ENCODE data around the gene DCP1B. TPM values are rescaled to one million over a fixed set of nuclear protein-coding genes. Genes with fewer than 3 reads are reported as not detected.

Gene DCP1B
- total and polyA plus RNA-seq, 2 of the 4 experiments (the other 2 are of a cell fraction): 13.3 to 19.7 TPM

GRCh38 chr12:1977109-1977508 lies 27.1 kb downstream of the DCP1B start:
- H3K9ac ChIP-seq (ENCODE audit: low read depth, low read length): no peak overlapping the region
- no peak overlapping the region for H2AK5ac ChIP-seq (ENCODE audit: low read depth, low read length)
- H2BK20ac ChIP-seq (ENCODE audit: low read depth, low read length): no peak overlapping the region
- H4K20me1 ChIP-seq (ENCODE audit: insufficient read depth, low read length): no peaks in the 10 kb centered on the region; the same call in 1 of the 2 replicates
- H4K8ac ChIP-seq (ENCODE audit: low read depth in 2 of 2, low read length in 2 of 2): no peak overlapping the region
- no peak overlapping the region for H3K4me2 ChIP-seq (ENCODE audit: low read depth, low read length)
- no peak overlapping the region for H3K4me3 ChIP-seq (ENCODE audit: insufficient read depth, low read depth, low read length)
- ATAC-seq (ENCODE audit: low read depth) (no peak), DNase-seq (no peak)
- intact Hi-C loops (cut with micrococcal nuclease): no loop called here
- no TSS peak for BruUV-seq (replicated peaks)
- peaks cover 0 to 14% of the 10 kb centered on the region in 2 experiments; a peak in 2 of 4 replicates for H3K79me1 ChIP-seq (ENCODE audit: low read depth in 1 of 2, low read length in 2 of 2)
- in situ Hi-C loops (cut with MboI; ENCODE audit: low sequenced_read_pairs): no loop called here
- no peaks in the 10 kb centered on the region for H3K9me3 ChIP-seq (ENCODE audit: control insufficient read depth, insufficient read depth, low read length)
- H3K27me3 ChIP-seq (ENCODE audit: control insufficient read depth, insufficient read depth, low read length): no peaks in the 10 kb centered on the region
- dilution Hi-C loops (cut with HindIII; ENCODE audit: low sequenced_read_pairs, unreplicated experiment): no loop called here
- H3K23ac ChIP-seq (ENCODE audit: low read depth, low read length): no peak overlapping the region
- no peak overlapping the region for H4K5ac ChIP-seq (ENCODE audit: low read depth, low read length)
- no CpG with 5 or more reads among the region's 6 CpGs for whole genome bisulfite sequencing, 2 experiments (ENCODE audit: extremely low coverage in 2 of 2, insufficient read length in 1 of 2)
- H2BK15ac ChIP-seq (ENCODE audit: low read depth, low read length): no peak overlapping the region; the same call in 2 of the 3 replicates
- H3K56ac ChIP-seq (ENCODE audit: extremely low read depth, insufficient read depth, low read length): no peak overlapping the region
- H2AFZ ChIP-seq (replicated peaks; ENCODE audit: low read length, poor library complexity): no peak overlapping the region
- H3K36me3 ChIP-seq (ENCODE audit: control insufficient read depth, insufficient read depth, low read length): no peaks in the 10 kb centered on the region; the same call in 1 of the 2 replicates
- H3K4ac ChIP-seq (ENCODE audit: low read depth, low read length): no peak overlapping the region
- ChIA-PET POLR2A (ENCODE audit: unreplicated experiment) (no interaction called here), CTCF (no interaction called here)
- H3K14ac ChIP-seq (replicated peaks; ENCODE audit: low read depth, low read length): no peak overlapping the region
- H2BK5ac ChIP-seq (ENCODE audit: low read depth, low read length, poor library complexity, severe bottlenecking): no peak overlapping the region
- no peak overlapping the region for H3K18ac ChIP-seq (ENCODE audit: low read depth, low read length)
- H4K91ac ChIP-seq (ENCODE audit: insufficient read depth, low read depth, low read length): no peak overlapping the region
- H2AK9ac ChIP-seq (replicated peaks; ENCODE audit: low read depth, low read length, poor library complexity): no peak overlapping the region
- no peaks in the 10 kb centered on the region for H3K9me1 ChIP-seq (ENCODE audit: insufficient read depth, low read length)
- no peak overlapping the region for H2BK120ac ChIP-seq (ENCODE audit: low read depth, low read length)
- H3K27ac ChIP-seq (ENCODE audit: insufficient read depth, low read length): no peak overlapping the region
- H3K4me1 ChIP-seq (ENCODE audit: control insufficient read depth, insufficient read depth, low read length): no peaks in the 10 kb centered on the region
- TF ChIP-seq MAZ (IDR thresholded peaks at IDR 0.05; ENCODE audit: borderline replicate concordance, low read depth, low read length) (no peak), ELK1 (IDR thresholded peaks at IDR 0.05; ENCODE audit: borderline replicate concordance, low read depth, low read length) (no peak)
